ENCODE results near the gene AGAP1. TPM values are rescaled to one million over a fixed set of nuclear protein-coding genes. Genes with fewer than 3 reads are reported as not detected.
"Not testable (repeated sequence)": the region's sequence is repeated elsewhere in the genome, so short reads cannot be mapped to it uniquely, and the experiment has no call there.

Gene AGAP1
- total RNA-seq, 1 donor from 2014 or later = 27.5 TPM

- DNase-seq = no peak
Observed at GRCh38 chr2:235923859-235924674, 430.2 kb downstream of the AGAP1 start.

- no peak for DNase-seq
Observed at GRCh38 chr2:235924675-235925063, 430.8 kb downstream of the AGAP1 start.

- DNase-seq = no peak
Observed at GRCh38 chr2:235925250-235925919, 431.5 kb downstream of the AGAP1 start.

GRCh38 chr2:235926229-235926628 lies 432.4 kb downstream of the AGAP1 start:
- no peak for DNase-seq

GRCh38 chr2:235928751-235929370 lies 435.0 kb downstream of the AGAP1 start:
- no peak for DNase-seq

- no peak for DNase-seq
Observed at GRCh38 chr2:235930701-235931100, 436.9 kb downstream of the AGAP1 start.

- DNase-seq = no peak
Observed at GRCh38 chr2:235931676-235932075, 437.8 kb downstream of the AGAP1 start.

GRCh38 chr2:235934059-235934773 lies 440.4 kb downstream of the AGAP1 start:
- DNase-seq = no peak

GRCh38 chr2:235934774-235935484 lies 441.1 kb downstream of the AGAP1 start:
- DNase-seq = no peak

GRCh38 chr2:235935773-235936172 lies 441.9 kb downstream of the AGAP1 start:
- DNase-seq = no peak

GRCh38 chr2:235936493-235936892 lies 442.6 kb downstream of the AGAP1 start:
- no peak for DNase-seq

GRCh38 chr2:235937087-235937486 lies 443.2 kb downstream of the AGAP1 start:
- no peak for DNase-seq

GRCh38 chr2:235937526-235937925 lies 443.7 kb downstream of the AGAP1 start:
- DNase-seq = no peak

- DNase-seq = no peak
Observed at GRCh38 chr2:235937936-235938335, 444.1 kb downstream of the AGAP1 start.

GRCh38 chr2:235938611-235939010 lies 444.8 kb downstream of the AGAP1 start:
- DNase-seq = no peak

- DNase-seq = no peak
Observed at GRCh38 chr2:235939471-235939870, 445.6 kb downstream of the AGAP1 start.

- DNase-seq = peak; percentile 40
Observed at GRCh38 chr2:235940330-235940729, 446.5 kb downstream of the AGAP1 start.

GRCh38 chr2:235944591-235944990 lies 450.7 kb downstream of the AGAP1 start:
- no peak for DNase-seq

GRCh38 chr2:235945608-235946140 lies 451.8 kb downstream of the AGAP1 start:
- no peak for DNase-seq

- DNase-seq = no peak
Observed at GRCh38 chr2:235946590-235946989, 452.7 kb downstream of the AGAP1 start.

GRCh38 chr2:235947055-235947454 lies 453.2 kb downstream of the AGAP1 start:
- DNase-seq = not testable (repeated sequence)
